Activated naive CD4-positive, alpha-beta T cell treated with Interleukin-2 at 50 U/mL for 16 hours (primary cell): ENCODE results near the gene RAP1A.
"Not testable (repeated sequence)": the region's sequence is repeated elsewhere in the genome, so short reads cannot be mapped to it uniquely, and the experiment has no call there.

Experiments used
- DNase-seq: peaks from one replicate; pipeline ENCODE4 v3.0.0-alpha.2; 2020

Gene RAP1A

DNA sequence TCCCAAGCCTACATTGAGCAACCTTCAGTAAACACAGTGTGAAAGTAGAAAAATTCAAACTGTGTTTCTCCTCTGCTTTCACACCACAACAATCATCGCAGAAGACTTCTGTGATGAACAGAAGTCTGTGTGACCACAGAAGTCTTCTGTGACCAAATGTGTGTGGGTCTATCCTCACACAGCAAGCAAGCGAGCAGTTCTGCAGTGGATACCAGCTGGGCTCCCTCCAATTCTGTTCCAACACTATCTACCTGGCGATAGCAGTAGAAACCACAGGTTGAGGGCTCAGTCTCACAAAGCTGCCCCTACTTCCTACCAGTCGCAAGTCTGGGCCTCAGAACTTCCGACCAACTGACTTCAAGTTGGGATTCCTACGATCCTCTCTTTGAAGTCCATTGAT, 21.0 kb upstream of the RAP1A start:
- peak; percentile 32 for DNase-seq

DNA sequence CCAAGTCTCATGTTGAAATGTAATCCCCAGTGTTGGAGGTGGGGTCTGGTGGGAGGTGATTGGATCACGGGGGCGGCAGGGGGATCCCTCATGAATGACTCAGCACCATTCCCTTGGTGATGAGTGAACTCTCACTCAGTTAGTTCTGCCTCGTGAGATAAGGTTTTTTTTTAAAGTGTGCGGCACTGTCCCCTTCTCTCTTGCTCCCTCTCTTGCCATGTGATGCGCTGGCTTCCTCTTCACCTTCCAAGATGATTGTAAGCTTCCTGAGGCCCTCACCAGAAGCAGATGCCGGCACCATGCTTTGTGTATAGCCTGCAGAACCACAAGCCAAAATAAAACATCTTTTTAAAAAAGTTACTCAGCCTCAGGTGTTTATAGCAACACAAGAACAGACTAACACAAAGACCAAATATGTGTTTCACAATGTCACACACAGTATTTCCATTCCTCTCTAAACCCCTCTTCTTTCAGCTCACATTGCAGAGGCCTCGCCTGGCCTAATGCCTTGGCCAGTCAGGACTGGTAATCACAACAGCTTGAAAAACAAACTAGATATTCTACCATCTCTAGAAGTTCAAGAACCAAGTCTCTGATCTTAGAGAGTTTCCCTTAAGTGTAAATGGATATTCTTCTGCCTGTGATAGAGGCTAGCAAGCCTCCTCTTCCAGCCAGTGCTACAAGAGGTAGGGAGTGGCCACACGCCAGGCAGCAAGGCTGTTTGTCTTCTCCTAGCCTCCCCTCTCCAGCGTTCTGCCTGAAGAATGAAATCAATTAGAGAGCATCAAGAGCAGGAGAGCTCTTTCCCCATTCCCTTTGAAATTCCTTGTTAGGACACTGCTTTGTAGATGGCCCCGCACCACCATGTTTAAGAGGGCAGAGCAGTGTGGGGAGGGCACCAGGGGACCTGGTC, 19.6 kb upstream of the RAP1A start:
- DNase-seq = peak; percentile 37

DNA sequence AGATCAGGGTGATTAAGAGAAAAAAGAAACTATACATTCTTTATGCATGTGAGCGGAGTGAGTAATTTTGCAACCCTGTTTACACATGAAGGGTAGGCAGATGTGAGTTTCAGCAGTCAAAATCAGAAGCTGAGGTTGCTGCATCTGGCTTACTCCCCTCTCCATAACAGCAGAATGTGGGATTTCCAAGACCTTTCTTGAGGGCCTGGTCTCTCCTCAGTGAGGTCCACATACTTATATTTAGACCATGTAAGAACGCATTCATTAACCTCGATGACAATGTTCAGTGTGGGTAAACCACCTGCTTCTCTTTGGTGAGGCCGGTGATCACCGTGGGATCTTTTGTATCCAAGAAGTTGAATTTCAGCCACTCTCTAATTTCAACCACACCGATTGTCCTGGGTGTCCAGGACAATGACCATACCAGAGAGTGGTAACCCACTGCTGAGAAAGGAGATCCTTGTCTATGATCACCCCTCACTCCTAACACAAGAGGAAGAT, 18.7 kb upstream of the RAP1A start:
- DNase-seq = peak; percentile 37

DNA sequence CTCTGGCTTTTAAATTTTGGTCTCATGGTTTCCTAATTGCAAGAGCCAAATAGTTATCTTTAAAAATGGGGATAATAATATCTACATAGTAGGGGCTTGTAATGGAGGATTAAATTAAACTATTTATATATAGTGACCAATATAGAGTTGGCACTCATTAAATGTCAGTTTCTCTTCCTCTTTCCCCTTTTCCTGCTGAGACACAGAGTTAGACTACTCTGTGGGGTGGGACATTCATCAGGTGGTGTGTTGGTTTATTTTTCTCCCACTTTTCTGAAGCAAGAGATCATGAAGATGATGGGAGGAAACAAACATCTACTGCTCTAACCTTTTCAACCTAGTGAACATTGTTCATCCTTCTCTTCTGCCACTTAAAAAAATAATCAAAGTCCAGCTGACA, 17.3 kb upstream of the RAP1A start:
- DNase-seq = no peak

DNA sequence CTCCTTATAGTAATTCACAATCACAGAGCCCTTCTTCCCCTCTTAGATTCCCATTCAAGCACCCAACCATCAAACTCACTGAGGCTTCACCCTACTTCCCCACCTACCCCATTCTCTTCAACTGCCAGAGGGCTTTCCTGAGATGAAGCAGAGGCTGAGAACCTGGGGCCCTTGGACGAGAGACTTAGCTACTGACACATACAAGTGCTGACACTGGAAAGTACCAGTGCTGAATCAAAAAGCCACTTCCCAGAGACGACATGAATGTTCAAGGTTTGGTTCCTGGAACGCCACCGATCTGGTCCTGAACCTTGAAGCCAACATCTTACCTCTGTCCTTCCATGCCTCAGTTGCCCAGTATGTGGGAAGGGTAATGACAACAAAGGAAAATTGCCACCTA, 16.6 kb upstream of the RAP1A start:
- DNase-seq = peak; percentile 50

DNA sequence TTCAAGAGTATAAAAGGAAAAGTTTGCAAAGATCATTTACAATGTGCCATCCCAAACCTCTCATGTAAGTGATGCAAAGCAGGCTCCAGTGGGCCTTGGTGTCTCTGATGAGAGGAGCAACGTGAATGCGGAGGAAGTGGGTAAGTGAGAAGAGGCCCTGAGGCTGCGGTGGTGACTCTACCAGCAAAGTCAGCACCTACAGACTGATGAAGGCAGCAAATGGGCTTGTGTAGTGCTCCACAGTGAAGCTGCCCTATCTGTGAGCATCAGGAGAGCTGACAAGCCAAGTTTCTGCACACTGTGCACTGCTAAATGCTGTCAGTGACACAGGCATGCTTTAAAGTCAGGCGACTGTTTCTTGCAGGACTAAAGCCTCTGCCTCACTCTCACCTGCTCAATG, 15.6 kb upstream of the RAP1A start:
- DNase-seq = peak; percentile 77

DNA sequence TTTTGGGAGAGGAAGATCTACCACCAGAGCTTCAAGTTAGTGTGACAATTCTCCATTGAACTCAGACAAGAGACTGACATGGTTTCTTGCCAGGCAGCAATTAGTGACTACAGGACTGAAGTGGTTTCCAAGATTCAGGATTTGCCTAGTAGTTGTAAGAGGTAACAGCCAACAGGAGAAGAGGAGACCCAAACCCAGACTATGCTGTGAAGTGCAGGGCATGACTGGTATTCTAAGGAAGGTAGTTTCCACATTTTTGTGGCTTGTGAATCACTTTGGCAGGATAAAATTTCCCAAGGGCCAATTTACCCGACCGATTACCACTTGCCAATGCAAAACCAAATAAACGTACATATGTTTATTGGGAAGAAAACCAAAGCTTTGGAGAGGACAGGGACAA, 14.7 kb upstream of the RAP1A start:
- DNase-seq = no peak

DNA sequence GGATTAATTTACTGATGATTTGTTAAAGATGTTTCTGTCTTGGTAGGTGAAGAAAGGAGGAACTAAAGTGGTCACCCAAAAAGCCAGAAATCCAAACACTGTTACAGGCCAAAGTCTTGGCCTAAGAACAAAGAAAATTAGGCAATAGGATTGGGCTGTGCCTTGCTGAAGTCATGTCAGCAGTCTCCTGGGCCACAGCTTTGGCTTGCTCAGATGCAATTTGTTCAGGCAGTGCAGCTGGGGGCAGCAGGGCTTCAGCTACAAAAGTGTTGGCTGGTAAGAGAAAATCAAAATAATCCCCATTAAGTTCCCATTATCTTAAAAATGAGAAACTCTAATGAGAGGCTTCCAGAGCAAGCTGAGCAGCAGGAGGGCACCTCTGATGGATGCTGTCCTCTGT, 14.0 kb upstream of the RAP1A start:
- no peak for DNase-seq

DNA sequence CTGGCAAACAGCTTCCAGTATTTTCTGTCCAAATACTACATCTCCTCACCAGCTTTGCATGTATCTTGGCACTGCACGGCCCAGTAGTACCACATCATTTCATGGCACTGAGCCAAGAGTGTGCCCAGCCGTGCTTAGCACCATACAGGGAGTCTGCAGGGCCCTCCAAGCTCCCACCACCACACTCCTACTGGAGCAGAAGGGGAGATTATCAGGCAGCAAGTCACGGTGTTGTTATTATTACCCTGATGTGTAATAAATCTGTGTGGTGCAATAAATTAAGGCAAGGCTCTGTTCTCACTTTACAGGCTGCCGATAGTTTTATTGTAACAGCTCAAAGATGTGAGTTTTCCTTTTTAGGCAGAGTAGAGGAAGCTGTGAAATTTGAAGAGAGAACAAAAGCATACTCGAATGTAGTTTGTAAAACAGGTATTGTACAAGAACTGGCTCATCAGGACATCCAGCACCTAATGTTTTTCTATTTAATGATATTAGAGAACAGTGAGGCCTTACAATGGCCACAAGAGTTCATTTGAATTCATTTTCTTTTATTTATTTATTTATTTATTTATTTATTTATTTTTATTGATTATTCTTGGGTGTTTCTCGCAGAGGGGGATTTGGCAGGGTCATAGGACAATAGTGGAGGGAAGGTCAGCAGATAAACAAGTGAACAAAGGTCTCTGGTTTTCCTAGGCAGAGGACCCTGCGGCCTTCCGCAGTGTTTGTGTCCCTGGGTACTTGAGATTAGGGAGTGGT, 13.0 kb upstream of the RAP1A start:
- not testable (repeated sequence) for DNase-seq

DNA sequence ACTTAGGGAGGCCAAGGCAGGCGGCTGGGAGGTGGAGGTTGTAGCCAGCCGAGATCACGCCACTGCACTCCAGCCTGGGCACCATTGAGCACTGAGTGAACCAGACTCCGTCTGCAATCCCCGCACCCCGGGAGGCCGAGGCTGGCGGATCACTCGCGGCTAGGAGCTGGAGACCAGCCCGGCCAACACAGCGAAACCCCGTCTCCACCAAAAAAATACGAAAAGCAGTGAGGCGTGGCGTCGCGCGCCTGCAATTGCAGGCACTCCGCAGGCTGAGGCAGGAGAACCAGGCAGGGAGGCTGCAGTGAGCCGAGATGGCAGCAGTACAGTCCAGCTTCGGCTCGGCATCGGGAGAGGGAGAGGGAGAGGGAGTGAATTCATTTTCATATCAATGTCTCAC, 11.1 kb upstream of the RAP1A start:
- DNase-seq = not testable (repeated sequence)

DNA sequence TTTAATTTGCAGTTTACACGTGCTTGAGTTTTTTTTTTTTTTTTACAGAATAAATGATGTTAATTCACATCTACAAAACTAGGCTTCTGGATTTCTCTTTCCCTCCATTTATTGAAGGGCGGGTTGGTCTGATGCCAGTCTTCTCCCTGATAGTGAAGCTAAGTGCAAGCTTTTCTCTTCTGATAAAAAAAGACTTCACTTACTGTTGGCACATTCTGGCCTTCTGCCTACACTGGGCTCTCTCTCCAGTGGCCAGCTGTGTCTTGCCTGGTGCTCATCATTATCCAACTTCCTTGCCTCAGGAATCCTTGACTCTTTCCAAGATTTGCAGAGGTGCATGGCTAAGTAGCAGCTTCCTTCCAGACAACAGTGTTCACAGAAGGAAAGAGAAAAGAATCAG, 7.6 kb upstream of the RAP1A start:
- no peak for DNase-seq

DNA sequence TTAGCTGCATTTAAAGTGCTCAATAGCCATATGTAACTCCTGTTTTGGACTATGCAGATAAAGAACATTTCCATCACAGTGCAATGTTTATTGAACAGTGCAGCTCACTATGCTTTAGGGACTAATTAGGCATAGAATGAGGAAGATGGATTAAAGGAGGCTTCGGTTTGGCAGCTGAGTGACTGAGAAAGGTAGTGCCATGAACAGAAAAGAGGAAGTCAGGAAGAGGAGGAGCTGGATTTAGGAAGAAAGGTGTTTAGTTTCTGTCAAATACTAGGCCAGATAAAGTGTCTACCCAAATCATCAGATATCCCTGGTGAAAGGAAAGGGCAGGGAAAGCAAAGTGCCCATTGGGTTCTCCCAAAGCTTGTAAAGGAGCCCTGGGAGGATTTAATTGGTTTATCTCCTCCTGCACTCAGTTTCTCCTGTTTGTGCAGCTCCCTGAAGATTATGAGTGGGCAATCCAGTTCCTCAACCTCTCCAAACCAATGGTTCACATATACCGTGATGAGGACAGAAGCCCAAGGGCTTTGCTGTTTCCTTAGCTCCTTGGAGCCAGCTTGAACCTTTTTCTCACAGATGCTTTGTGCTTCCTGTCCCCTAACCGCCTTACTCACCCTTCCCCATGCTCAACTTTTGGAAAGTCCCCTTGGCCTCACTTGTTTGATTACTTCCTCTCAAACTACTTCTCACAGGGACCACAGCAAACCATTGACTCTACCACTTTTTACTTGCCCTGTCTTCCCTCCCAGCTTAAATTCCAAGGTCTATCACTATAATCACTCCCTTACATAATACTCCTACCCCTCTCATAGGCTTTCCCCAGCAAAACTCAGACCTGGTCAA, 3.5 kb upstream of the RAP1A start:
- peak; percentile 50 for DNase-seq

DNA sequence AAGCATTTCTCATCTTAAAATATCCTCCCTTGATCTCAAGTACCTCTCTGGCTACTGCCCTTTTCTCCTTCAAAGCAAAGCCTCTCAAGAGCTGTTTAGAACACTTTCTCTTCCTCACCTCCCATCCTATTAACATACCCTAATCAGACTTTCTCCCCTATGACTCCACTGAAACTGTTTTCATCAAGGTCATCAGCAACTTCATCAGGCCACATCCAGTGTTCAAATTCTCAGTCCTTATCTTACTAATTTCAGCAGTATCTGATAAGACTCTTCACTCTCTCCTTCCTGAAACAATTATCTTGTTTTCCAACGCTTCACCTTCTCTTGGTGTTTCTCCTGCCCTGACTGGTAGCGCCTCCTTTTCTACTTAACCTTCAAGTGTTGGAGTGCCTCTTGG, 1.5 kb upstream of the RAP1A start:
- no peak for DNase-seq

DNA sequence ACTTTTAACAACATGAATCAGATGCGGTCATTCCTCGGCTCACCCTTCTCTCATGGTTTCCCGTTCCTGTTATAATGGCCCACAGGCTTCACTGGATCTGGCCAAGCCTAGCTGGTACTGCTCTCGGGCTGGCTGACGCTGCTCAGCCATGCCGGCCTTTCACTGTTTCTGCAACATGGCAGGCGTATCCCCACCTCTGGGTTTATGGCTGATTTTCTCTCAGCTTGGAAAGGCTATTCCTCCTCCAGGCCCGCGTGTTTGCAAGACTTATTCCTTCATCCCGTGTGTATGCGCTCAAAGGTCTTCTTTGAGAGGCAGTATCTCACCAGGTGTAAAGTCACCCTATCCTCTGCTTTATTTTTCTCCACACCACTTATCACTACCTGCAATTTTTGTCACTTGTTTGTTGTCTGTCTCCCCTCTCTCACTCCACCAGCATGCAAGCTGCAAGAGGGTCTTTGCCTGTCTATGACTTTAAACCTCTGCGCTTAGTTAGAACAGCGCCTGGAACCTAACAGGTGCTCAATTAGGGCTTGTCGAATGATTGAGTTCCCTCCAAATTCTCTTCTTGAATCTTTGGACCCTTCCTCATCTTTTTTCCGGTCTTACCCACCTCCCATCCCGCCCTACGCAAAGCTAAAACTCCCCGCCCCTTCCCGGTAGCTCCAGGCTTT, 491 bp upstream of the RAP1A start:
- DNase-seq = no peak

DNA sequence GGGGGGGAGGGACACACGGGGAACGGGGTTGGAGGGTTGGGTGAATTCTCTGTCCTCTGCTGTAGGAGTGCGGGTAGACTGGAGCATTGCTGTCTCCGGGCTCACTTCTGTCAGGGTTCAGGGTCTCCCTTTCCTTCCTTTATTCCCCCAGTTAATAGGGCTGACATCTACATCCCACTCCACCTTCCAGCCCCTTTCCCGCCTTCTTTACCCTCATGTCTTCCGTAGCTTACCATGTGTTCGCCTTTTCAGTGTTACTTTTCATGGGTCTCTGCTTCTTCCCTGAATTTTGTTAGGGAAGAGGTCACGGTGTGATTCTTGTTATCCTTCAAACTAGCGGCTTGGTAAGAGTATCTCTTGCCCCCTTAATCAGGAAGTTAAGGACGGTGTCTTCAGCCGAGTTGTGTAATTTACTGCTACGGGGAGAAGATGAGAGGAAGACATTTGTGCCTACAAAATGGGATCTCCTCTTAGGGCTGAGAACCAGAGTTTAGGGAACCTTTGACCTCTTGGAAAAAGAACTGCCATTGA, 917 bp downstream of the RAP1A start:
- DNase-seq = no peak

DNA sequence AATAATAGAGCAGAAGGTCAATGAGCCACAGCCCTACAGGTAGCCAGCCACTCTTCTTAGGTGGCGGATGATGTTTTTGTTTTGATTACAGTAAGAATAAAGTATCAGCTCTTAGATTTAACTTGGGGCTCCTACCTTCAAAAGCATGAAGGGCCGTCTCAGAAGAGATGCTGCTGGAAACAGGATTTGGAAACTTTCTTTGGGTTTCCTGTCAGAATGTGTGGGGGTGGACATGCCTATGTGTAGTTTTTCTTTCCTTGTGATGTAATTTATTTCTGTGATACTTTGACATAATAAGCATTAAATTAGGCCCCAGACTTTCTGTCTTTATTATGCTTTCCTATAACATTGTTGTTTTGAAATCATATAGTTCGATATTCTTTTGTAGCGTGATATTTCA, 1.5 kb downstream of the RAP1A start:
- DNase-seq = no peak

DNA sequence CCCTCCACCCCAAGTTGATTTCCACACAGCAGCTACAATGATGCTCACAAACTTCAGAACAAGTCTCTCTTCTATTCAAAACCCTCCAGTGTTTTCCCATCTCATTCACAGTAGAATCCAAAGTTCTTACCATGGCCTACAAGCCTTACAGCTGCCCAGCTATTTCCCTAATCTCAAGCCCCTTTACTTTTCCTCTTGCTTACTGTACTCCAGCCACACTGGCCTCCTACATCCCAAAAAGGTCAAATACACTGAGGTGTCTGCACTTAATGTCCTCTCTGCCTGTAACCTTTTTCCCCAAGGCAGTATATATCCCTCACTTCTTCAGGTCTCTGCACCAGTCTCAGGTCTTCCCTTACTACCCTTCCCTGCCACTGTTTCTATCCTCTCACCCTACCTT, 2.6 kb downstream of the RAP1A start:
- no peak for DNase-seq

DNA sequence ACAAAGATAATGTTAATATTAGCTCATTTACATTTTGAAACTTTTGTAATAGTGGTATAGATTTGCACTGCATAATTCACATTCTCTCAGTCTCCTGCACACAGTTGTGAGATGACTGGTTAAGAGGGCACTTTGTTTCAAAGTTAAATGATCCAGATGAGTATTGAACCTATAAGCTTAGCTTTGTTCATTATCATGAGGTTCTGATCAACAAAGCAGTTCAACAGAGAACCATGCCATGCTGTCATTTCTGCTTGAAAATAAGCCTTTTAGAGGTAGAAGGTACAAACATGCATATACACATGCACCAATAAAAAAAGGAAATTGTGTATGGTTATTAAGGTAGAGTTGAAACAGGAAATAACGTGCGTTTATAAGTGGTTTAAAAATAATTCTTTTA, 4.8 kb downstream of the RAP1A start:
- DNase-seq = no peak

DNA sequence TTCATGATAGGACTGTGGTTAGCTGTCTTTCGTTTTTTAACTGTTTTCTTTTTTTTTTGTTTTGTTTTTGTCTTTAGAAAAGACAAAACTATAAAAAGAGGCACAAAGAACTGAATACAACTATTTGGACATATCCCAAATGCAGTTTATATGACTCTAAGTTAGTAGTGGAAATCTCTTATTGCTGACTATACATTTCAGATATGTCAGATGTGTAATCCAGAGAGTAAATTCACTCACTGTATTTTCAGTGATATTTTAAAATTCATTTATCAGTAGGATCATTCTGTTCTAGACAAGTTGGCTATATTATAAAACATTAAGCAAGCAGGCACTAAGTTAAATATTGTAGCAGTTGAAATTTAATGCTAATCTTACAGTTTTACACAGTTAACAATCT, 5.7 kb downstream of the RAP1A start:
- DNase-seq = no peak

DNA sequence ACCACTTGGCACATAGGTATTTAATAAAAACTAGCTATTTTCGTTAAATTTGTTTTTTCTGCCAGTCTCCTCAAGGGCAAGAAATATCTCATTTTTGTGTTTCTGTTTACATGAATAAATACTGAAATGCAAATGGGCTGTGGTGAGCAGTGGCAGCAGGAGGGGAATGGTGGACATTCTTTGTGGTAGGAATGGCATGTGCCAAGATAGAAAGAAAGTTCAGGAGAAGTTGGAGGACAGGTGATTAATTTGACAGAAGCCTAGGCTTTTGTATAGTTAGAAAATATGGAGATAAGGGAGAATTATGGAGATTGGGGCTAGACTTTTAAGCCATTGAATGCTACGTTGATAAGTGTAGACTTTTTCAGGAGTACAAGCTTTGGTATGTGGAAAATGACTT, 8.6 kb downstream of the RAP1A start:
- no peak for DNase-seq

DNA sequence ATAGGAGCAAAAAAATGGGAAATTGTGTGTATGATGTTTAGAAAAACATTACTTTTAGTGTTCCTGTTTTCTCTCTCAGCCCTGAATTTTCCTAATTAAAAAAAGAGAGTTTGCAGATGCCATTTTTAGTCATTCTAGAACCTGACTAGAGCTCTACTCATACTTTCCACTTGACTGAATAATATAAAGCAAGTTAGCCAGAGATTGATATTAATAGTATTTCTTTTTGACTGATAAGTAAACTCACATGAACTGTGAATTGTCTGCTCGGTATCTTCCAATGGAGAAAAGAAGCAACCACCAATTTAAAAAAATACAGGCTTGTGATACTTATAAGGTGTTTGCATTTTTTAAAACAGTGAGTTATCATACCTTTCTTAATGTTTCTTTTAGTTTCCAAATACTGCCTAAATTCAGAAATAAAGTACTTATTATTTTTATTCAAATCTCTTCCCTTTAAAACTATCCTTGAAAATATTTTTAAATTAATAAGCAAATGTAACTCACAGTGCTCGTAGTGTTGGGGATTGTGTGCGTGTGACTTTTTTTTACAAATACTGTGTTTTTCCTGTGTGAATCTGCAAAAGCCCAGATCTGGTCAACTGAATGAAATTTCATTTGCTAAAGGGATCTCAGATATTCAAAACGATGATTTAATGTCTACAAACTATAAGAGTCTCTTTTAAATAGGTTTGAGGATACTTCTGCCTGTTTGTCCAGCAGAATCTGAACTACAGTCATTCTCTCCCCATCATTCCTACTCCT, 9.8 kb downstream of the RAP1A start:
- DNase-seq = no peak

DNA sequence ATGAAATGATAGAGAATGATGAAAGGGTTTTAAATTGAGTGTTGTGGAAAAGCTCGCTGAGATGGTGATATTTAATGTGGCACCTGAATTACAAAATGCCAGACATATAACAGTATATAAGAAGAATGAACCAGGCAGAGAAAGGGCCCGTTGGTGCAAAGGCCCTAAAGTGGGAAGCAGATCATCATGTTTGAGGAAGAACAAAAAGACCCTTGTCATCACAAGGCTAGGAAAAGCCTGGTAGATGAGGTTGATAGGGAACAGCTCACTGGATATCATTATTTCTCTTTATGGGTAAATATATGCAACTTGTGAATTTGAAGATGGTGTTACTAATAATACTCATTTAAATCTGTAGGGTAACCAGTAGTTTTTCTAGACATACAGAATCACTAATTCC, 11.0 kb downstream of the RAP1A start:
- DNase-seq = no peak
